Heart left ventricle (tissue), 13 donors: ENCODE measurements around the gene CUL4A.

ENCODE experiments used
- POLR2A ChIP-seq, 2 donors: fragments of 450-650 bp; IDR thresholded peaks; one replicate each; pipeline ENCODE4 v1.6.1; 2017; ENCODE audit warnings: antibody characterized with exemption in 2 of 2, mild to moderate bottlenecking in 2 of 2, moderate library complexity in 2 of 2
- TF ChIP-seq, protein P1 (sequence below), 12 donors: fragments of 200-600 bp; sonication (generic) in 4 of 12; IDR thresholded peaks; one replicate each; pipeline versions ENCODE4 v1.5.0 to v1.8.0; 2018 to 2022; ENCODE audit warnings: antibody characterized with exemption in 12 of 12, mild to moderate bottlenecking in 5 of 12
- donor health status: ischemic (EF 13 %, LVEDD 7.1; RV severe dilation, severe dysfunction).
- donor health status: DM: no; HTN: yes; CAD: no.
- donor health status: DM: no; HTN: no; CAD: no.
- donor health status: ischemic (EF 25% LVEDD 6.9; RV normal size, moderate dysfunction).
- donor health status: ischemic (EF 25% LVEDD 5.7; RV mildly dilated, moderate dysfunction).
- donor health status: ischemic (EF 35%, LVEDD 5.7; RV mildly dilated, moderate dysfunction).
- donor health status: nonischemic (EF 11% LVEDD 7.7; RV severe dilation, severe dysfunction).
- donor health status: DM: yes; HTN: yes; CAD: no.
- donor health status: PGD.
- donor health status: ischemic (EF 29% LVEDD 5.4; RV normal size, mild dysfunction).
- donor health status: nonischemic (EF 23%, LVEDD 6.1; RV moderate dilation, normal function).

DNA sequence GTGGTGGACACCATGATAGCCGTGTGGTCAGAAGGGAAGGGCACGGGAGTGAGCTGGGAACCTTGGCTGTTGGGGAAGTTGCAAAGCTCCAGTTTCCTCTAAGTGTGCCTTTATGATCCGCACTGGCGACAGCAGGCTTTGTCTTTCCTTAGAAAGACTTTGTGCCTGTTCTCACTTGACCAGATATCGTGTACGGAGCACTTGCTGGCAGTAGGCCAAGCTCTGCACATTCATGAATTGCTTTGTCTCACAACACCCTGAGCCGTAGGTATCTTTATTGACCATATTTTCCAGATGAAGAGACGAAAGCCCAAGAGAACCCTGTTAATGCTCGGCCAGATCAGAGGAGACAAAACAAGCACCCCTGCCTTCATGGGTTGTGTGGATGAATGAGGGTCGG, 15.1 kb downstream of the CUL4A start:
- TF ChIP-seq, protein P1, sequence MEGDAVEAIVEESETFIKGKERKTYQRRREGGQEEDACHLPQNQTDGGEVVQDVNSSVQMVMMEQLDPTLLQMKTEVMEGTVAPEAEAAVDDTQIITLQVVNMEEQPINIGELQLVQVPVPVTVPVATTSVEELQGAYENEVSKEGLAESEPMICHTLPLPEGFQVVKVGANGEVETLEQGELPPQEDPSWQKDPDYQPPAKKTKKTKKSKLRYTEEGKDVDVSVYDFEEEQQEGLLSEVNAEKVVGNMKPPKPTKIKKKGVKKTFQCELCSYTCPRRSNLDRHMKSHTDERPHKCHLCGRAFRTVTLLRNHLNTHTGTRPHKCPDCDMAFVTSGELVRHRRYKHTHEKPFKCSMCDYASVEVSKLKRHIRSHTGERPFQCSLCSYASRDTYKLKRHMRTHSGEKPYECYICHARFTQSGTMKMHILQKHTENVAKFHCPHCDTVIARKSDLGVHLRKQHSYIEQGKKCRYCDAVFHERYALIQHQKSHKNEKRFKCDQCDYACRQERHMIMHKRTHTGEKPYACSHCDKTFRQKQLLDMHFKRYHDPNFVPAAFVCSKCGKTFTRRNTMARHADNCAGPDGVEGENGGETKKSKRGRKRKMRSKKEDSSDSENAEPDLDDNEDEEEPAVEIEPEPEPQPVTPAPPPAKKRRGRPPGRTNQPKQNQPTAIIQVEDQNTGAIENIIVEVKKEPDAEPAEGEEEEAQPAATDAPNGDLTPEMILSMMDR (IDR thresholded peaks at IDR 0.05): no peak
- TF ChIP-seq POLR2A (IDR thresholded peaks at IDR 0.05): no peak
